HK-2 (cell line): Measurements from ENCODE around the gene EIF4A3.
"Not testable (repeated sequence)": the region's sequence is repeated elsewhere in the genome, so short reads cannot be mapped to it uniquely, and the experiment has no call there.

ENCODE experiments used
- DNase-seq: peaks from one replicate; pipeline ENCODE4 v3.0.0-alpha.2; 2018; ENCODE audit not compliant: unreplicated experiment

Gene EIF4A3

DNA sequence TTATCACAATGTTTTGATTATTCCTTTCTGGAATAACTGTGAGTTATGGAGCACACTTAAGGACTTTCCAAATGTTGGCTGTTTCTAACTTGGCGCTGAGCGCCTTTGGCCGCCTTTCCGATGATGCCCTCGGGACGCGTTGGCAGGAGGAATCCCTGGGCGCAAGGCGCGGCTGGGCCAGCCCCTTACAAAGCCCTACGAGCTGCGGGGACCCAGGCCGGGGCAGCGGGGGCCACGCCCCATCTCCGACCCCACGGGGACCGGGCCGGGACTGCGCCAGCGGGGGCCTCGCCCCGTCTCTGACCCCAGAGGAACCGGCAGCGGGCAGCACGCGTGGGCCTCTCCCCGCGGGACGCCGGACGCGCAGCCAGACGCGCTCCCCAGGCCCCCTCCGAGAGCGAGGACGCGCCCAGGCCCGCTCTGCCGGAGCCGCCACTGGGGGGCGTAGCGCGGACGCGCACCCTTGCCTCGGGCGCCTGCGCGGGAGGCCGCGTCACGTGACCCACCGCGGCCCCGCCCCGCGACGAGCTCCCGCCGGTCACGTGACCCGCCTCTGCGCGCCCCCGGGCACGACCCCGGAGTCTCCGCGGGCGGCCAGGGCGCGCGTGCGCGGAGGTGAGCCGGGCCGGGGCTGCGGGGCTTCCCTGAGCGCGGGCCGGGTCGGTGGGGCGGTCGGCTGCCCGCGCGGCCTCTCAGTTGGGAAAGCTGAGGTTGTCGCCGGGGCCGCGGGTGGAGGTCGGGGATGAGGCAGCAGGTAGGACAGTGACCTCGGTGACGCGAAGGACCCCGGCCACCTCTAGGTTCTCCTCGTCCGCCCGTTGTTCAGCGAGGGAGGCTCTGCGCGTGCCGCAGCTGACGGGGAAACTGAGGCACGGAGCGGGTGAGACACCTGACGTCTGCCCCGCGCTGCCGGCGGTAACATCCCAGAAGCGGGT is 45.6 kb downstream of the EIF4A3 start, which contains the start of gene GAA:
GAA (plus strand) TSS at position 571 of the 935 bp plus-strand sequence. CDS start 3,006 bp downstream, outside the sequence.
- DNase-seq = peak; percentile 87

DNA sequence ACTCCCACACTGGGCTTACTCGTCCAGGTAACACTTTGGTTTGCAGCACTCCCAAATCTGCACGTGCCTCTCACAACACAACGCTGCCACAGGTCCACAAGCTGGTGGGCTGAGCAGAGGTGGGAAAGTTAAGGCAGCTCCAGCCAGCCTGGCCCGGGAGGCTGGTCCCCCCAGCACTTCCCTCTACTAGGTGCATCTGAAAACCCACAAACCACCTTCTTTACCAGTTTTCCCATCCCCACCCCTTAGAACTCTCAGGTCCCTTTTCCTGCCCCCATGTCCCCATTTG is 46.9 kb downstream of the EIF4A3 start:
- no peak for DNase-seq

DNA sequence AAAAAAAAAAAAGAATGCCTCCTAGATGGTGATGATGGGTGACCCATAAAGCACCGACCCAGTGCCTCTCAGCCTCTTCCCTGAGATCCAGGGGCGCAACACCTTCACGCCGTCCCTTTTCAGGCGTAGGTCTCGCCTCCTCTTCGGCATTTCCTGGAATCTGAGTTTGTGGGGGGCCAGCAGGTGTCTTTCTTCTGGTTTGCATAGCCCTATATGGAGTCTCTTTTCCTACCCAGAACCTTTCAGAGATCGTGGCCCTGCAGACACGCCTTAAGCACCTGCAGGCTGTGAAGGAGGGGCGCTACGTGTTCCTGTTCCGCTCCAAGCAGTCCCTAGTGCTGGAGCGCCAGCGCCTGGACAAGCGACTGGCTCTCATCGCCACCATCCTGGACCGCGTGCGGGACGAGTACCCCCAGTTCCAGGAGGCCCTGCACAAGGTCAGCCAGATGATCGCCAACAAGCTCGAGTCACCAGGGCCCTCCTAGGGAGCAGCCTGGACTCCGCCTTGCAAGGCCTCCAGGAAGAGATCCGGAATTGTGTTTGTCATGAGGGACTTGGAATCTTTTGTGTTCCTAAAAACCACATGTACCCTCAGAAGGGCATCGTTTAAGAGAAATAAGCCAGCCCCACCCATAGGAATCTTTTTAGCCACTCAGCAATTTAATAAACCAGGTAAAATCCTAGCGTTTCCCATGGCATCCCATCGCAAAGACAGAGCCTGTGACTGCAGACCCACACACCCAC is 47.5 kb downstream of the EIF4A3 start:
- DNase-seq = no peak

DNA sequence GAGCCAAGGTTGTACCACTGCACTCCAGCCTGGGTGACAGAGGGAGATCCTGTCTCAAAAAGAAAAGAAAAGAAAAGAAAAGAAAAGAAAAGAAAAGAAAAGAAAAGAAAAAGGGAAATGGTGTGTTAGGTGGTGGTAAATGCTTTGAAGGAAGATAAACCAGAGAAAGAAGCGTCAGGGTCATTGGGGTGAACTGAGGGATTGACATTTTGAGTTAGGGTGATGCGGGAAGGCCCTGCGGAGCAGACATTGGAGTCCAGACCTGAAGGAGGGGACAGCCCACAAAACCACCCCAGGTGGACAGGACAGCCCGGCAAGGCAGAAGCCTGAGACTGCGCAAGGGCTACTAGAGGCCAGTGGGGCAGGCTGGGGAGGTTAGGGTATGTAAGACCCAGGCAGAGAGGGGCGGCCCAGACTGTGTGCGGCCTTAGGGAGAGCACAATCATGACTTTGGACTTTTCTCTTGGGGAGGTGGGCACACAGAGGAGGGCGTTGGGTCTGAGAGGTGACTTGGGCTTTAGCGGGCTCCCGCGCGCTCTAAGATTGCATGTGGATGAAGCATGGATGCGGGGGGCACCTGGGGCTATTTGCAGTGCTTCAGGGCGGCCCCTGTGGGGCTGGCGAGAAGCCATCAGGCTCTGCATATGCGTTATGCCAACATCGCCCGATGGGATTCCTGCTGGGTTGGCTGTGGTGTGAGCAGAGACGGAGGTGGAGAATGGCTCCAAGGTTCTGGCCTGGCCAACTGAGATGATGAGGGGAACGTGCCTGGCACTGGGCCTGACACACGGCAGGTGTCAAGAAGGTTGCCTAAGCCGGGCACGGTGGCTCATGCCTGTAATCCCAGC is 48.9 kb downstream of the EIF4A3 start:
- DNase-seq = no peak

DNA sequence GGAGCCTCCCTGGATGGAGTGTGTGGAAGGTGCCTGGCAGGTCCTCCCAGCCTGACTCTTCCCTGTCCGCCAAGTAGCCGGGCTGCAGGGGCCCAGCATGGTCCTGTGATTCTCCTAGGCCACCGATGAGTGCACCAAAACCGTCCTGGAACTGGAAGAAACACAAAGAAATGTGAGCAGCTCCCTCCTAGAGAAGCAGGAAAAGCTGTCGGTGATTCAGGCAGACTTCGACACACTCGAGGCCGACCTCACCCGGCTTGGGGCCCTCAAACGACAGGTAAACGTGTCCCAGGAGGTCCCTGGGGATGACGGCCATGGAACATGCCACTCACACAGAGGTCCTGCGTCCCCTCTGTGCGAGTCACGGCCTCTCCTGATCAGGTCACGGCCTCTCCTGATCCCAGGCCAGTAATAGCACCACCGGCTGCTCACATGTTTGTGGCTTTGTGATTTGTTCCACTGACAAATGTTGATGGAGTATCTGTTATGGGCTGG is 49.8 kb downstream of the EIF4A3 start:
- DNase-seq = no peak

DNA sequence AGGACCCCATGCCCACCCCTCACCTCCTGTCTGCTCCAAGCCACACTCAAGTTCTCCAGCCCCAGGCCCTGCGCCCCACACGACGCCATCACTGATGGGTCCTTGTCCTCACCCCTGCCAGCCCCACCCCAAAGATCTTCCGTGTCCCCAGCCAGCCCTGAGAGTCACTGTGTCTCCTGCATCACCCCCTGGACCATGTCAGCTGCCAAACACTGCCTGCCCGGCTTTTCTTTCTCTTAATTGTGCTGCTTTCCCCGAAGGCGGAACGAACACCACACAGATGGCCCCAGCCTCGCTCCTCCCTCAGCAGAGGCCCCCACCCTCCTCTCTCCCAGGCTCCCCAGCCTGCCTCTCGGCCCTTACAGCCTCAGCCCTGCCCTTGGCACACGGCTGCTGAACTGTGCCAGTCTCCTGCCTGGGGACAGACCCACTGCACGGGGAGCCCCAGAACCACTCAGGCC is 50.3 kb downstream of the EIF4A3 start:
- DNase-seq = no peak

DNA sequence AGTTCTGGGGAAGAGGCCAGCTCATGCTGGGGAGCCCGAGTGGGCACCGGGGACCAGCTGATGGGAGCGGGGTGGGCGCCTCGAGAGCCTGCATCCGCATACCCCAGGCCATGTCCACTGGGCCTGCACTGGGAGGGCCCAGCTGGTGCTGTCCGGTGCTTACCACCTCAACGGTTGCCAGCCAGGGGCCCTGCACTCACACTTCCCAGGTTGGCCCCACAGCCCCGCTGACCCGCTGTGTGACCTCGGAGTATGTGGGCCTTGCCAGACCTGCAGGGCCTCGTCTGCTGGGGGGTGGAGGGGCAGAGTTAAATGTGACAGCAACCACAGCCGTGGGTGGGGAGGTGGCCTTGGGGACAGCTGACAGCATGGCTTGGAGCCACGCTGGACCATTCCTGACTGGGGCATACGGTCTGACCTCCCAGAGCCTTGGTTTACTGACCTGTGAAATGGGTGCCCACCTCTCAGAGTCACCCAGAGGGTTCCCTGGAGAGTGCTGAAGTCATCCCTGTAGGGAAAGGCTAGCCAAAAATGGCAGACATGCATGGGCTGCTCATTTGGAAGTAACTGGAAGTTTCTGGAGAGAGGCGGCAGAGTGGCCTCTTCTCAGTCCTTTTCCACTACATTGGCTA is 51.0 kb downstream of the EIF4A3 start:
- DNase-seq = no peak

DNA sequence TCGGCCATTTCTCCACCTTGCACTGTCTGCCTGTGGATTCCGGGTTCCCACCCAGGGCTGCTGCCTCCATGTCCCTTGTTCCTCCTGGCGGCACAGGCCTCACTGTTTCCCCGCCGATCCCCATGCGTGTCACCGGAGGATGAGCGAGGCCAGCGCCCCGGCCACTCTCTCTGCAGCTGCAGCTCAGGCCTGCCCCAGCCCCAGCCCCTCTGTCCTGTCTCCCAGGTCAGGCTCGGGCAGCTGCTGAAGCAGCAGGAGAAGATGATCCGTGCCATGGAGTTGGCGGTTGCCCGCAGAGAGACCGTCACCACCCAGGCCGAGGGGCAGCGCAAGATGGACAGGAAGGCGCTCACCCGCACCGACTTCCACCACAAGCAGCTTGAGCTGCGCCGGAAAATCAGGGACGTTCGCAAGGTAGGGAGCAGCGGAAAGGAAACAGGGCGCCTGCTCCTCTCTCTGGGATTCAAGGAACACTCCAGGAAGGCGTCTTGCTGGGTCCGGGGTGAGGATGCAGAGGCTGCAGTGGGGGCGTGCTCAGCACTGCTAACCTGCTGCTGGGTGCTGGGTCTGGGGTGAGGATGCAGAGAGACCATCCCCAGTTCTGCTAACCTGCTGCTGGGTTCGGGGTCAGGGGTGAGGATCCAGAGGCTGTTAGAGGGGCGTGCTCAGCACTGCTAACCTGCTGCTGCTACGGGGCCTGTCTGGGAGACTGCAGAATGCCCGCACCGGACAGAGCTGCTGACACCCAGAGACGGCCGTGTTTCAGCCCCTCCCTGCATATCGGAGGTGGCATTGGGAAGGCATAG is 51.7 kb downstream of the EIF4A3 start:
- no peak for DNase-seq

DNA sequence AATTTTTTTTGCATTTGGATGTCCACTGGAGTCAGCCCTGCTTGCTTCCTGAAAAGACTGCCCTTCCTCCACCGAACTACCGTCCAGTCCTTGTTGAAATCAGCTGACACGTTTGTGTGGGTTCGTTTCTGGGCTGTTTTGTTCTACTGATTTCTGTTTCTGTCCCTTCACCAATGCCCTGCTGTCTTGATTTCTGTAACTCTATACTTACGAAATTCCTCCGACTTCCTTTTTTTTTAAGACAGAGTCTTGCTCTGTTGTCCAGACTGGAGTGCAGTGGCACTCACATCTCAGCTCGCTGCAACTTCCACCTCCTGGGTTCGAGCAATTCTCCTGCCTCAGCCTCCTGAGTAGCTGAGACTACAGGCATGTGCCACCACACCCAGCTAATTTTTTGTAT is 54.0 kb downstream of the EIF4A3 start:
- no peak for DNase-seq

DNA sequence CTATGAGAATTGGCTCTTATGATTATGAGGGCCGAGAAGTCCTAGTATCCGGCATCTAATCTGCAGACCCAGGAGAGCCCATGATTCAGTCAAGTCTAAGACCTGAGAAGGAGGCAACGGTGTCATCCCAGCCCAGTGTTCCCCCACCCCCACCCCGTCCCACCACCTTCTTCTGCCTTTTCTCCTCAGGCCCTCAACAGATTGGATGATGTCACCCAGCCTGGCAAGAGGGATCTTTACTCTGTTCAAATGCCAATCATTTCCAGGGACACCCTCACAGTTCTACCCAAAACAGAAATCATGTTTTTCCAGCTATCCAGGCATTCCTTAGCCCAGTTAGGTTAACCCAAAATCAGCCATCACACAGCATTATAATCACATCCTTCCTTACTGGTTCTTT is 55.6 kb downstream of the EIF4A3 start:
- no peak for DNase-seq

DNA sequence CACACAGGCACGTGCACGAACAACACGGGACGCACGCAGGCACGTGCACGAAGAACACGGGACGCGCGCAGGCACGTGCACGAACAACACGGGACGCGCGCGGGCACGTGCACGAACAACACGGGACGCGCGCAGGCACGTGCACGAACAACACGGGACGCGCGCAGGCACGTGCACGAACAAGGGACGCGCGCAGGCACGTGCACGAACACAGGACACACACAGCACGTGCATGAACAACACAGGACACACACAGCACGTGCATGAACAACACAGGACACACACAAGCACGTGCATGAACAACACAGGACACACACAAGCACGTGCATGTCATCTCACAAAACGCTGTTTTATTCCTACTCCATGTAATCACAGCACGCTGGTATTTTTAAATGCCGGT is 56.8 kb downstream of the EIF4A3 start:
- not testable (repeated sequence) for DNase-seq

DNA sequence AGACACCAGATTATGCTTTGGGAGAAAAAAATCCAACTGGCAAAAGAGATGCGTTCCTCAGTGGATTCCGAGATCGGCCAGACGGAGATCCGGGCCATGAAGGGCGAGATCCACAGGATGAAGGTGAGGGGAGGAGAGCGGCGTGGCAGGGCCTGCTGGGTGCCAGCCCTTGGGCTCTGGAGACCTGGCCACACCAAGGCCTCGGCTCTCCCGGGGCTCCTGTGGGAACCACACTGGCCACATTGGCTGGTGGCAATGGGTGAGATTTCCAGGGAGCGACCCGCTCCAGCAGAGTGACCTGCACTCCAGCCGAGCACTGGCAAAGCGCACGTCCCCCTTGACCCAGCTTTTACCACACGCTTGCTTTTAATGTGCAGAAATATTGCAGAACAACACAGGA is 57.2 kb downstream of the EIF4A3 start:
- DNase-seq = no peak

DNA sequence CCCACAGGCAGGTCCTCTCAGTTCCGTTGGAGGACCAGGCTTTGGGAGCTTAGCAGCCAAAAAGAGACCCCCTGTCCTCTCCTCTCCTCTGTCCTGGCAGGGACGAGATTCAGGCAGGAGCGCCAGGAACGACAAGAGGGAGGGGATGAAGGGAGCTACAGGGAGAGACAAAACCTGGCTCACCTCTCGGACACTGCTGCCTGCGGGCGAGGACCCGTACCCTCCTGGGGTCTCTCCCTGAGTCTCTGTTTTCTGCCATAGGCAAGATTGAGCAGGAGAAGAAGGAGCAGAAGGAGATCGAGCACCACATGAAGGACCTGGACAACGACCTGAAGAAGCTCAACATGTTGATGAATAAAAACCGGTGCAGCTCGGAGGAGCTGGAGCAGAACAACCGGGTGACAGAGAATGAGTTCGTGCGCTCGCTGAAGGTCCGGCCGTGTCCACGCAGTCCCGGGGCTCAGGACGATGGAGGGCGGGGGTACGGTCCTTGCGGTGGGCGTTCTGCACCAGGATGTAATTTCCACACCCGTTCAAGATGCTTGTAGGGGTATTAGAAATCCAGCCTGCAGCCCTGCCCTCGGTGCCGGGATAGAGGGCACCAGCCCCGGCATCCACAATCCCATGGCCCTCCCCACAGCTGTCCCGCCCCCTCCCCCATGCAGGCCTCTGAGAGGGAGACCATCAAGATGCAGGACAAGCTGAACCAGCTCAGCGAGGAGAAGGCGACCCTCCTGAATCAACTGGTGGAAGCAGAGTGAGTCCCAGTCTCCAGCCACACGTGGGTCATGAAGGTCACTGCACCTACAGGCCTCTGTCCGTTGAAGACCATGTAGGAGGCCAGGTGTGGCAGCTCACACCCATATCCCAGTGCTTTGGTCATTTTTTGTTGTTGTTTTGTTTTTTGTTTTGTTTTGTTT is 59.3 kb downstream of the EIF4A3 start:
- no peak for DNase-seq

DNA sequence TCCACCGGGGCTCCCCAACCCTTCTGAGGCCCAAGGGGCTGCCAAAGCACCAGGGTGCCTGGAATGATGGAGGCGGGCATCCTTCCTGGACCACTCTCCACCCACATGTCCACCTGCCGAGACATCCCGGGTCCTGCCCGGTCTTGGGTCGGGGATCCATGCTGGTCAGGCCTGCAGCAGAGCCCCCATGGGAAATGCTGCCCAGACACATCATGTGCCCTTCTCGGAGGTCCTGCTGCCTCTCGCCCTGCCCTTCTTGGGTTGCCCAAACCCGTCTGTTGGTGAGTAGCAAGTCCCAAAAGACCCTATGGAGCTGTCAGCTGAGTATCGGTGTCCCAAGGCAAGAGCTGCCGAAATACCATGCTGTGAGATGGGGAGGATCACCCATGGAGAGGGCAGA is 60.3 kb downstream of the EIF4A3 start:
- DNase-seq = no peak

DNA sequence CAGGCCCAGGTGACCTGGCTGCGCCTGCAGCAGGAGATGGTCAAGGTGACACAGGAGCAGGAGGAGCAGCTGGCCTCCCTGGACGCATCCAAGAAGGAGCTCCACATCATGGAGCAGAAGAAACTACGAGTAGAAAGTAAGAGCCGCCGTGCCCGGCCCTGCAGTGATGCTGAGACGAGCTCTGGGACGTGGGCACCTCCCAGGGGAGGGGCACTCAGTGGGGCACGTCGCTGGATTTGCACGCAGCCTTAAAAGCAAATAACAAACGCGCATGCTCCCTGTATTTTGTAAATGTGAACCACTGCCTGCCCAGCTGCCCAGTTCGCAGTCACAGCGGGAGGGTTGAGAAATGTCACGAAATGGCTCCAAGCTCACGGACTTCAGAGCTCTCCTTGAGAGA is 60.8 kb downstream of the EIF4A3 start:
- DNase-seq = no peak

DNA sequence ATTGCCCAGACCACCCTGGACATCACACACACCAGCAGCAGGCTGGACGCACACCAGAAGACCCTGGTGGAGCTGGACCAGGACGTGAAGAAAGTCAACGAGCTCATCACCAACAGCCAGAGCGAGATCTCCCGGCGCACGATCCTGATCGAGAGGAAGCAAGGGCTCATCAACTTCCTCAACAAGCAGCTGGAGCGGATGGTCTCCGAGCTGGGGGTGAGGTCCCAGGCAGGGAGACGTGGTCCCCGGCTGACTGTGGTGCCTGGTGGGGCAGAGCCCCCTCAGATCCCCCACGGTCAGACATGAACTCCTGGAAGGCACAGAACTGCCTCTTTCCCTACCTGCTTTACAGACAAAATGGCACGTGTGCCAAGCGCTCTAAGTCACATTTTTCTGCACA is 62.2 kb downstream of the EIF4A3 start:
- no peak for DNase-seq
